ENCODE measurements around the gene TSPO2.

The TSPO2 gene

GRCh38 chr6:41027799-41028560 is 14.3 kb upstream of the TSPO2 start:
- no peak for DNase-seq

GRCh38 chr6:41028561-41029412 is 13.5 kb upstream of the TSPO2 start:
- DNase-seq = no peak

- DNase-seq = no peak
Observed at GRCh38 chr6:41032830-41033229, 9.4 kb upstream of the TSPO2 start.

- no peak for DNase-seq
Observed at GRCh38 chr6:41033776-41034175, 8.5 kb upstream of the TSPO2 start.

- no peak for DNase-seq
Observed at GRCh38 chr6:41036186-41036585, 6.1 kb upstream of the TSPO2 start.

GRCh38 chr6:41036601-41037000 is 5.7 kb upstream of the TSPO2 start:
- DNase-seq = no peak

- no peak for DNase-seq
Observed at GRCh38 chr6:41037107-41037900, 5.0 kb upstream of the TSPO2 start.

- no peak for DNase-seq
Observed at GRCh38 chr6:41038205-41038604, 4.1 kb upstream of the TSPO2 start.

- no peak for DNase-seq
Observed at GRCh38 chr6:41039060-41039998, 2.9 kb upstream of the TSPO2 start, which contains the start of gene UNC5CL. UNC5CL (minus strand) TSS chr6:41039221; CDS start chr6:41035074, 4,147 bp downstream.

- DNase-seq = no peak
Observed at GRCh38 chr6:41040101-41040939, 1.9 kb upstream of the TSPO2 start.

- no peak for DNase-seq
Observed at GRCh38 chr6:41040940-41041536, 1.2 kb upstream of the TSPO2 start.

GRCh38 chr6:41043151-41043550 is 884 bp downstream of the TSPO2 start:
- DNase-seq = no peak

- no peak for DNase-seq
Observed at GRCh38 chr6:41045664-41046063, 3.4 kb downstream of the TSPO2 start.

- no peak for DNase-seq
Observed at GRCh38 chr6:41046084-41046483, 3.8 kb downstream of the TSPO2 start.

- DNase-seq = no peak
Observed at GRCh38 chr6:41047306-41047705, 5.0 kb downstream of the TSPO2 start.

GRCh38 chr6:41047745-41048732 is 5.8 kb downstream of the TSPO2 start:
- DNase-seq = no peak

GRCh38 chr6:41049521-41049920 is 7.3 kb downstream of the TSPO2 start:
- no peak for DNase-seq

- DNase-seq = no peak
Observed at GRCh38 chr6:41049955-41050354, 7.7 kb downstream of the TSPO2 start.

- DNase-seq = no peak
Observed at GRCh38 chr6:41050536-41050935, 8.3 kb downstream of the TSPO2 start.
